ENCODE data around the gene SMIM35.

Gene SMIM35

DNA sequence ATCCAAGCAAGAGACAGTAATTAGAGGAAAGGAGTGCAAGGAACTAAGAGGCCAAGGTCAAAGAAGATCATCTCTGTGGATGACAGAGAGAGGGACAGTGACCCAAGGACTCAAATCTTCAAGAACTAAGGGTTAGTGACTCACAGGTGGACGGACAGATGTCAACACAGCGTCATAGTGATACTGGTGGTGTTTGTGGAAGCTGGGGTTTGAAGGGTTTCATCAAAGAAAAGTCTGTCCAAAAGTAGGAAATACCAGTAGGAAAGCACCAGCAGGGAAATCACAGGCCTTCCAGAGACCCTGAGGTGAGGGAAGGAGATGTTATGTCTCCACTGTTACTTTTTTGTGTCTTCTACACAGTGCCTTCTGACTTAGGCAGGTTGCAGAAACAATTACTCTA, 68.4 kb downstream of the SMIM35 start:
- H2AFZ ChIP-seq (ENCODE audit: low read depth, low read length, severe bottlenecking), result no peak overlapping the region
- H3F3A ChIP-seq (ENCODE audit: insufficient read depth), result no peaks in the 10 kb centered on the region
- H3K4me2 ChIP-seq (ENCODE audit: low read depth, low read length, poor library complexity, severe bottlenecking), result no peak overlapping the region
- no peak overlapping the region for H3K9ac ChIP-seq (ENCODE audit: low read length)
- no peak overlapping the region for H3K4me3 ChIP-seq (ENCODE audit: insufficient read depth, low read length, poor library complexity, severe bottlenecking)
- no peak for TF ChIP-seq EZH2phosphoT487 (conservative IDR thresholded peaks at IDR 0.05; ENCODE audit: low read length)
- TF ChIP-seq, protein P1, sequence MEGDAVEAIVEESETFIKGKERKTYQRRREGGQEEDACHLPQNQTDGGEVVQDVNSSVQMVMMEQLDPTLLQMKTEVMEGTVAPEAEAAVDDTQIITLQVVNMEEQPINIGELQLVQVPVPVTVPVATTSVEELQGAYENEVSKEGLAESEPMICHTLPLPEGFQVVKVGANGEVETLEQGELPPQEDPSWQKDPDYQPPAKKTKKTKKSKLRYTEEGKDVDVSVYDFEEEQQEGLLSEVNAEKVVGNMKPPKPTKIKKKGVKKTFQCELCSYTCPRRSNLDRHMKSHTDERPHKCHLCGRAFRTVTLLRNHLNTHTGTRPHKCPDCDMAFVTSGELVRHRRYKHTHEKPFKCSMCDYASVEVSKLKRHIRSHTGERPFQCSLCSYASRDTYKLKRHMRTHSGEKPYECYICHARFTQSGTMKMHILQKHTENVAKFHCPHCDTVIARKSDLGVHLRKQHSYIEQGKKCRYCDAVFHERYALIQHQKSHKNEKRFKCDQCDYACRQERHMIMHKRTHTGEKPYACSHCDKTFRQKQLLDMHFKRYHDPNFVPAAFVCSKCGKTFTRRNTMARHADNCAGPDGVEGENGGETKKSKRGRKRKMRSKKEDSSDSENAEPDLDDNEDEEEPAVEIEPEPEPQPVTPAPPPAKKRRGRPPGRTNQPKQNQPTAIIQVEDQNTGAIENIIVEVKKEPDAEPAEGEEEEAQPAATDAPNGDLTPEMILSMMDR (IDR thresholded peaks at IDR 0.05; ENCODE audit: insufficient read depth, low read length, poor library complexity, severe bottlenecking), result no peak
- H3K9me2 ChIP-seq (replicated peaks; ENCODE audit: insufficient read depth, low read length), result no peaks in the 10 kb centered on the region
- peaks cover 23% of the 10 kb centered on the region; the same call in 1 of the 2 replicates for H3K9me3 ChIP-seq (ENCODE audit: insufficient read depth, low read length)
- no peaks in the 10 kb centered on the region for H3K27me3 ChIP-seq (ENCODE audit: low read length)
- peaks cover 13% of the 10 kb centered on the region; the same call in 1 of the 2 replicates for H3K36me3 ChIP-seq (ENCODE audit: low read length)
- no peaks in the 10 kb centered on the region for H4K20me1 ChIP-seq (ENCODE audit: low read depth, low read length)
- no peaks in the 10 kb centered on the region for H3K79me2 ChIP-seq (ENCODE audit: insufficient read depth, low read length)
- no peak overlapping the region for H3K27ac ChIP-seq (ENCODE audit: low read depth, low read length)

DNA sequence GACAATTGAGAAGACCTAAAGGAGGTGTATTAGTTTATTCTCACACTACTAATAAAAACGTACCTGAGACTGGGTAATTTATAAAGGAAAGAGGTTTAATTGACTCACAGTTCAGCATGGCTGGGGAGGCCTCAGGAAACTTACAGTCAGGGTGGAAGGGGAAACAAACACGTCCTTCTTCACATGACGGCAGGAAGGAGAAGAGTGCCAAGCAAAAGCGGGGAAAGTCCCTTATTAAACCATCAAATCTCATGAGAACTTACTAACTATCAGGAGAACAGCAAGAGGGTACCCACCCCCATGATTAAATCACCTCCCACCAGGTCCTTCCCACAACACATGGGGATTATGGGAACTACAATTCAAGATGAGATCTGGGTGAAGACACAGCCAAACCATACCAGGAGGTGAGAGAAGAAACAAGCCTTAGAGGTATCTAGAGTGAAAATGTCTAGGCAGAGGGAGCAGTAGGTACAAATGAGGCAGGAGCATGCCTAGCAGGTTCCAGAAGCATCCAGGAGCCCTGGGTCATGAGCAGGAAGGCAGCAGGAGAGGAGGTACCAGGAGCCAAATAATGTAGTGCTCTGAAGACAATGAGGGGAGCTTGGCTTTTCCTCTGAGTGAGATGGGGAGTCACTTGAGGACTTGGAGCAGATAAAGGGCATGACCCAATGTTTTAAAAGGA, 69.0 kb downstream of the SMIM35 start:
- H3K36me3 ChIP-seq (ENCODE audit: low read length), result peaks cover 13% of the 10 kb centered on the region; the same call in 1 of the 2 replicates
- TF ChIP-seq, protein P1 (IDR thresholded peaks at IDR 0.05; ENCODE audit: insufficient read depth, low read length, poor library complexity, severe bottlenecking), result no peak
- no peak for TF ChIP-seq EZH2phosphoT487 (conservative IDR thresholded peaks at IDR 0.05; ENCODE audit: low read length)

GRCh38 chr11:118017111-118017510, 69.7 kb downstream of the SMIM35 start:
- H3K27me3 ChIP-seq (ENCODE audit: low read length), result no peaks in the 10 kb centered on the region

More for the DNA sequence above, 69.0 kb downstream of the SMIM35 start:
- Histone ChIP-seq H3K9me3 (ENCODE audit: insufficient read depth, low read length) (peaks cover 23% of the 10 kb centered on the region; the same call in 1 of the 2 replicates), H3K27ac (ENCODE audit: low read depth, low read length) (no peak overlapping the region), H3K4me2 (ENCODE audit: low read depth, low read length, poor library complexity, severe bottlenecking) (no peak overlapping the region), H3K79me2 (ENCODE audit: insufficient read depth, low read length) (no peaks in the 10 kb centered on the region), H3F3A (ENCODE audit: insufficient read depth) (no peaks in the 10 kb centered on the region), H3K27me3 (ENCODE audit: low read length) (no peaks in the 10 kb centered on the region), H3K9ac (ENCODE audit: low read length) (no peak overlapping the region), H4K20me1 (ENCODE audit: low read depth, low read length) (no peaks in the 10 kb centered on the region), H3K4me3 (ENCODE audit: insufficient read depth, low read length, poor library complexity, severe bottlenecking) (no peak overlapping the region), H3K9me2 (replicated peaks; ENCODE audit: insufficient read depth, low read length) (no peaks in the 10 kb centered on the region), H2AFZ (ENCODE audit: low read depth, low read length, severe bottlenecking) (no peak overlapping the region)

More at GRCh38 chr11:118017111-118017510, 69.7 kb downstream of the SMIM35 start:
- no peaks in the 10 kb centered on the region for H3K9me2 ChIP-seq (replicated peaks; ENCODE audit: insufficient read depth, low read length)
- H3K9me3 ChIP-seq (ENCODE audit: insufficient read depth, low read length), result peaks cover 23% of the 10 kb centered on the region; the same call in 1 of the 2 replicates
- H3K4me3 ChIP-seq (ENCODE audit: insufficient read depth, low read length, poor library complexity, severe bottlenecking), result no peak overlapping the region
- H2AFZ ChIP-seq (ENCODE audit: low read depth, low read length, severe bottlenecking), result no peak overlapping the region
- no peaks in the 10 kb centered on the region for H4K20me1 ChIP-seq (ENCODE audit: low read depth, low read length)
- H3K36me3 ChIP-seq (ENCODE audit: low read length), result peaks cover 13% of the 10 kb centered on the region; the same call in 1 of the 2 replicates
- no peak overlapping the region for H3K27ac ChIP-seq (ENCODE audit: low read depth, low read length)
- no peak overlapping the region for H3K9ac ChIP-seq (ENCODE audit: low read length)
- peaks cover 6% of the 10 kb centered on the region for H3F3A ChIP-seq (ENCODE audit: insufficient read depth)
- H3K79me2 ChIP-seq (ENCODE audit: insufficient read depth, low read length), result no peaks in the 10 kb centered on the region
- H3K4me2 ChIP-seq (ENCODE audit: low read depth, low read length, poor library complexity, severe bottlenecking), result no peak overlapping the region
- TF ChIP-seq, protein P1 (IDR thresholded peaks at IDR 0.05; ENCODE audit: insufficient read depth, low read length, poor library complexity, severe bottlenecking), result no peak
- TF ChIP-seq EZH2phosphoT487 (conservative IDR thresholded peaks at IDR 0.05; ENCODE audit: low read length), result no peak

Data from SU-DHL-6 (cell line).